ENCODE results near the gene RASA3. TPM values are rescaled to one million over a fixed set of nuclear protein-coding genes. Genes with fewer than 3 reads are reported as not detected.

RASA3 gene
- total and polyA plus RNA-seq, 2 of the 8 experiments (the other 6 are each of a cell fraction or from before 2014, with no cell fraction given): 7.5 to 21.9 TPM

- H3K27me3 ChIP-seq (replicated peaks in 1 of 4; ENCODE audit: control insufficient read depth in 3 of 4, extremely low read depth in 1 of 4, insufficient read depth in 3 of 4, low read length in 3 of 4): no peaks in the 10 kb centered on the region
- DNase-seq (ENCODE audit: low read depth in 1 of 2, low spot score in 2 of 2) (no peak), FAIRE-seq (no peak)
- peaks cover 4 to 8% of the 10 kb centered on the region in 2 experiments for H4K20me1 ChIP-seq (replicated peaks in 1 of 2; ENCODE audit: control insufficient read depth in 1 of 2, insufficient read depth in 2 of 2, low read length in 2 of 2)
- H3K4me3 ChIP-seq (ENCODE audit: extremely low read depth in 1 of 4, insufficient read depth in 2 of 4, low read depth in 3 of 4, low read length in 4 of 4): no peak overlapping the region
- no peak overlapping the region for H4K8ac ChIP-seq (ENCODE audit: extremely low read depth, insufficient read depth, low read length)
- H3K4me1 ChIP-seq (replicated peaks in 1 of 4; ENCODE audit: control insufficient read depth in 3 of 4, insufficient read depth in 4 of 4, low read length in 3 of 4): no peaks in the 10 kb centered on the region; a peak in 1 of 7 replicates
- no peak overlapping the region for H3K23ac ChIP-seq (ENCODE audit: insufficient read length)
- H2BK5ac ChIP-seq (ENCODE audit: low read depth, low read length): no peak overlapping the region
- no peaks in the 10 kb centered on the region for H3K79me1 ChIP-seq (ENCODE audit: low read depth, low read length)
- H2BK20ac ChIP-seq (ENCODE audit: low read length): no peak overlapping the region
- H3K36me3 ChIP-seq (ENCODE audit: control insufficient read depth in 2 of 4, insufficient read depth in 4 of 4, low read length in 3 of 4): peaks cover 0 to 2% (median 0%) of the 10 kb centered on the region in 4 experiments; a peak in 1 of 8 replicates
- H3K27ac ChIP-seq (ENCODE audit: low read depth, low read length): no peak overlapping the region
- no peak overlapping the region for H3K18ac ChIP-seq (ENCODE audit: extremely low read depth, low read length)
- H3K4ac ChIP-seq (replicated peaks; ENCODE audit: insufficient read length, low read depth, low read length): no peak overlapping the region
- ChIA-PET POLR2A (ENCODE audit: partially characterized antibody) (no interaction called here), CTCF (ENCODE audit: partially characterized antibody) (no interaction called here)
- no peak overlapping the region for H2BK120ac ChIP-seq (replicated peaks; ENCODE audit: low read depth, low read length)
- no peak overlapping the region for H2AFZ ChIP-seq (ENCODE audit: low read length)
- 92% methylated on average over 4 of the region's 10 CpGs; no CpG with 5 or more reads in 1 of the 2 experiments for WGBS, 2 experiments (ENCODE audit: extremely low coverage in 1 of 2, insufficient coverage in 1 of 2, insufficient read length in 1 of 2, insufficient replicate concordance in 2 of 2, low coverage in 1 of 2, low lambda C conversion rate in 2 of 2, missing lambda C conversion rate in 1 of 2)
- no peak overlapping the region for H3K9ac ChIP-seq (replicated peaks in 1 of 4; ENCODE audit: extremely low read depth in 1 of 4, low read depth in 3 of 4, low read length in 3 of 4)
- no peaks in the 10 kb centered on the region for H3K23me2 ChIP-seq (ENCODE audit: low read depth, low read length)
- no peak overlapping the region for H3K4me2 ChIP-seq (ENCODE audit: insufficient read depth in 1 of 2, low read depth in 2 of 2, low read length in 2 of 2)
- H3K56ac ChIP-seq (replicated peaks; ENCODE audit: insufficient read length, low read depth, low read length): no peak overlapping the region
- no peaks in the 10 kb centered on the region for H3K79me2 ChIP-seq (ENCODE audit: control insufficient read depth in 1 of 2, insufficient read depth in 2 of 2, low read length in 2 of 2)
- no peak overlapping the region for H3K14ac ChIP-seq (ENCODE audit: insufficient read length)
- no peak overlapping the region for H4K91ac ChIP-seq (replicated peaks; ENCODE audit: insufficient read length, low read length)
- no peak overlapping the region for H2BK12ac ChIP-seq (ENCODE audit: low read depth, low read length)
- no peak overlapping the region for H2BK15ac ChIP-seq (ENCODE audit: low read length)
- no peak overlapping the region for H2AK5ac ChIP-seq (ENCODE audit: low read depth, low read length)
- no peak for TF ChIP-seq CTBP2 (IDR thresholded peaks at IDR 0.05; ENCODE audit: borderline replicate concordance, insufficient read depth, insufficient read length, low read length)
- no peaks in the 10 kb centered on the region for H3K9me3 ChIP-seq (ENCODE audit: insufficient read depth in 2 of 2, low read depth in 1 of 2, low read length in 1 of 2)
- no peak overlapping the region for H4K5ac ChIP-seq (ENCODE audit: insufficient read length, low read depth, low read length)
Measured at GRCh38 chr13:113999618-113999910, 132.9 kb downstream of the RASA3 start.
